ENCODE results near the gene CELA2A.
"Not testable (repeated sequence)": the region's sequence is repeated elsewhere in the genome, so short reads cannot be mapped to it uniquely, and the experiment has no call there.

The CELA2A gene

GRCh38 chr1:15425521-15425920 is 31.0 kb upstream of the CELA2A start:
- DNase-seq = no peak

GRCh38 chr1:15425958-15426357 is 30.6 kb upstream of the CELA2A start:
- no peak for DNase-seq

GRCh38 chr1:15426492-15427279 is 29.8 kb upstream of the CELA2A start:
- DNase-seq = peak in 3 of 4 experiments; percentile 20 to 50 (median 40)

DNA sequence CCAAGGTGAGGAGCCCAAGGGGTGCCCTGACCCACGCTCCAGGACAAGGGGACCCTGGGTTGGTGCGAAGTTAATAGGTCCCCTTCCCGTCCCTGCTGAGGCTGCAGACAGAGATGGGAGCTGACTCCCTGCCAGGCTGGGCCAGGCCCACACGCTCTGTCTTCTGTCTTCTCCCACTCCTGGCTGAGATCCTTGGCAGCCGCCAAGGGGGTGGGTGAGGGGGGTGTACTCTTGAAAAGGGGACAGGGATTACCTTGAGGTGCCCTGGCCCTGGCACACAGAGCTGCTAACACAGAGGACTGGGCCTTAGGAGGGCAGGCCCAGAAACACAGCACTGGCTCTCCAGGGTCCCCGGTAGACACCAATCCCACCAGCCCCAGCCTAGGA is 29.3 kb upstream of the CELA2A start:
- DNase-seq = no peak

- not testable (repeated sequence) for DNase-seq
Measured at GRCh38 chr1:15428252-15428651, 28.3 kb upstream of the CELA2A start.

- DNase-seq = no peak
Measured at GRCh38 chr1:15428815-15429435, 27.6 kb upstream of the CELA2A start.

DNA sequence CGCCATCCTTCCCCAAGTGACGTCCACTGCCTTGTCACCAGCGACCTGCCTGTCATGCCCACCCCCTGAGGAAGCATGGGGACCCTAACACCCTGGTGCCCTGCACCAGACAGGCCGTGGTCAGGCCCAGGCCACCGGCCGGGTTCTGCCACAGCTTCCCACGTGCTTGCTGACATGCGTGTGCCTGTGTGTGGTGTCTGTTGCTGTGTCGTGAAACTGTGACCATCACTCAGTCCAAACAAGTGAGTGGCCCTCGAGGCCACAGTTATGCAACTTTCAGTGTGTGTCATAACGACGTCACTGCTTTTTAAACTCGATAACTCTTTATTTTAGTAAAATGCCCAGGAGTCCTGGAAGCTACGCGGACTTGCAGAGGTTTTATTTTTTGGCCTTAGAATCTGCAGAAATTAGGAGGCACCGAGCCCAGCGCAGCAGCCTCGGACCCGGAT is 26.8 kb upstream of the CELA2A start:
- peak; percentile 76 to 91 (median 80) for DNase-seq

- DNase-seq = peak; percentile 73 to 86 (median 80)
Measured at GRCh38 chr1:15430787-15431570, 25.6 kb upstream of the CELA2A start.

GRCh38 chr1:15431571-15431948 is 25.0 kb upstream of the CELA2A start:
- DNase-seq = no peak

DNA sequence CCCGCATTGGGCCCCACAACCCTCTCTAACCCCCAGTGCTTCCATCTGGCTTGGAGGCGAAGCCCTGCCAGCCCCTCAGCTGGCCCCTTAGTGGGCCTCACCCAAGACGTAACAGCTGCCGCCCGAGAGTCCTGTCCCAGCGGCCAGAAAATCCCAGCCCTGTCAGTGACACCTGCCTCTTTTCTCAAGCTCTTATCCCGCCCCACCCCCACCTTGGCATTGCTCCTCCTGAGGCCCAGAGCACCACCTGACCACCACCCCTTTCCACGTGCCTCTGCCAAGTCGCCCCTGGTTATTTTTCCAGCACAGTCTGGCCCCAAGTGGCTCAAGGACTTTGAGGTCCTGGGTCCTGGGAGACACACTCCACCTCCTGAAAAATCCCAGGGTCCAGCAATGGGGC is 24.2 kb upstream of the CELA2A start:
- DNase-seq = no peak

GRCh38 chr1:15433471-15433870 is 23.1 kb upstream of the CELA2A start:
- no peak for DNase-seq

DNA sequence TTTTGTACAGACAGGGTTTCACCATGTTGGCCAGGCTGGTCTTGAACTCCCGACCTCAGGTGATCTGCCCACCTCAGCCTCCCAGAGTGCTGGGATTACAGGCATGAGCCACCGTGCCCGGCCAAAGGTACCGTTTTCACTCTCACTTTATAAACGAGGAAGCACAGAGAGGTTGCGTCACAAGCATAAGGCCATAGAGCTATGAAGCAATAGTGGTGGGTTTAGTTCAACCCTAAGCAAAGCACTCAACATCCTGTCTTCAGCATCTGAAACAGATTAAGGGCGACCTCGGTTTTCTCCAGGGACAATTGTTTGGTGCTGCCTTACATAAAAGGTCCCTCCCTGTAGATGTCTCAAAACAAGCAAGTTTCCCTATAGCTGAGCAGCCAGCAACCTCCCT is 21.8 kb upstream of the CELA2A start:
- peak; percentile 78 to 91 (median 84) for DNase-seq

DNA sequence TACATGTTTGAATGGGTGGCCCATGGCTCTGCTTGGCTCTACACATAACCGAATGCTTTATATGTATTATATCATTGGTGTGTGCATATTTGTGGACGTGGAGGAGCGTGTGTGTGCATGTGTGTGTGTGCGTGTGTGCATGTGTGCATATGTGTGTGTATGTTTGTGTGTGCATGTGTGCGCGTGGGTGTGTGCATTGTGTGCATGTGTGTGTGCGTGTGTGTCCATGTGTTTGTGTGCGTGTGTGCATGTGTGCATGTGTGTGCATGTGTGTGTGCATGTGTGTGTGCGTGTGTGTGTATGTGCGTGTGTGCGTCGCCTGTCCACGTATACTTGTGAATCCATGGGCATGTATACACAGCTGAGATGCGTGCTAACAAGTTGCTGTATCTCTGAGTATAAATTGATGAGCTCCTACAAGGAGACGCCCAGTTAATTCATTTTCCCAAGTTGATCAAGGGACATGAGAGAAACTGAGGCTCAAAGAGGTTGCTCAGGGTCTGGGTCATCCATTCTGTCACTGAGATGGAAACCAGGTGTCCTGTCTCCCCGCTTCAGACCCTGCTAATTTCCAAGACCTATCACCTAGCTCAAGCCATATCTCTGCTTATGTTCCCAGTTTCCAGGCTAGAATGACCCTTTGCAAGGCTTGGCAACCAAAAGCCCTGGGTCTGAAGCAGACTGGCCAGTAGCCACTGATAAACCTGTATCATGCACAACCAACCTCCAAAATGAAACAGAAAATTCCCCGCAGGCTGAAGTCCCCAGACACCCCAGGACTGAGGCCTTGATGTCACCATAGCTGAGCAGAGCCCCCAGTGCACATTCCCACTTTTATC is 21.1 kb upstream of the CELA2A start:
- no peak for DNase-seq

DNA sequence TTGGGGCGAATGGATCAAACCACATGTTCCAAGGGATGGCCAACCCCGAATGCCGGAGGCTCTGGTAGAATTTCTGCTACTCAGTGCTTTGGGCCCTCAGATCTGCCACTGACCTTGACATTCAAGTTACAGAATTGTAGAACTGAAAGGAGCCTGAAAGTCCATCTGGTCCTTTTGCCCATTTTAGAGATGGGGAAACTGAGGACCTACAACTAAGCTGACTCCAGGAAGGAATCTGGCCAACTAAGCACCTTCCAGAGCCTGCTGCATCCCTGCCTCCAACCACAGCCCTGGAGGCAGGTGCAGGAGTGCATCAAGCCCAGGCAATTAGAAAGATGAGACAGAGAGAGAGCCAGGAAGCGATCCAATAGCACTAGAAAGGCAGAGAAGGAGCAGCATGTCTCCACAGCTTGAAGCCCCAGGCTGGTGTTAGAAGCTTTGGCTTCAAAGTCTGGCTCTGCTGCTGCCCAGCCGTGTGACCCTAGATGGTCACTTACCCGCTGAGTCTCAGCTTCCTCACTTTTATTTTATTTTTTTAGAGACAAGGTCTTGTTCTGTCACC is 19.6 kb upstream of the CELA2A start:
- DNase-seq = no peak

DNA sequence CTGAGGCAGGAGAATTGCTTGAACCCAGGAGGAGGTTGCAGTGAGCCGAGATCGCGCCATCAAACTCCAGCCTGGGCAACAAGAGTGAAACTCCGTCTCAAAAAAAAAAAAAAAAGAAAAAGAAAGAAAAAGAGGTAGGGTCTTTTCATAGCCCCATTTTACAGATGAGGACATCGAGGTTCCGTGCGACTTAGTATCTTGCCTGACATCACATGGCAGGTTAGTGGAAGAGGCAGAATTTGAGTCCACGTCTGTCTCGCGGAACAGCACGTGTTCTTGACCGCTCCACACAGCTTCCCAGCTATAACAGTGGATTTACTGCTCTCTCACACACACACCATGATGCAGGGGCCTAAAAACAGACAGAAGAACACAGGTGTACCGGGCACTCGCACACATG is 17.2 kb upstream of the CELA2A start:
- no peak for DNase-seq

DNA sequence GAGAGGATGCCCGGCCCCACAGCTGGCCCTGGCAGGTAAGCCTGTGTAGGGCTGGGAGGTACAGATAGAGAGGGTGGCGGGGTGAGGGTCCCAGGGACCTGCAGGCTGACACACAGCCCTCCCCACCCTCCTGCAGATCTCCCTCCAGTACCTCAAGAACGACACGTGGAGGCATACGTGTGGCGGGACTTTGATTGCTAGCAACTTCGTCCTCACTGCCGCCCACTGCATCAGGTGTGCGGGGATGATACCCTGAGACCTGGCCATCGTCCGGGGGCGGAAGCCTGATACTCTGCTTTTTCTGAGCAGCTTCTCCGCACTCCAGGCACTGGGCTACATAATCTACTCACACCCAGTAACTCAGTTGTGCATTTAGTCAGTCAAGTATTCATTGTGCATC is 16.2 kb upstream of the CELA2A start:
- DNase-seq = no peak

DNA sequence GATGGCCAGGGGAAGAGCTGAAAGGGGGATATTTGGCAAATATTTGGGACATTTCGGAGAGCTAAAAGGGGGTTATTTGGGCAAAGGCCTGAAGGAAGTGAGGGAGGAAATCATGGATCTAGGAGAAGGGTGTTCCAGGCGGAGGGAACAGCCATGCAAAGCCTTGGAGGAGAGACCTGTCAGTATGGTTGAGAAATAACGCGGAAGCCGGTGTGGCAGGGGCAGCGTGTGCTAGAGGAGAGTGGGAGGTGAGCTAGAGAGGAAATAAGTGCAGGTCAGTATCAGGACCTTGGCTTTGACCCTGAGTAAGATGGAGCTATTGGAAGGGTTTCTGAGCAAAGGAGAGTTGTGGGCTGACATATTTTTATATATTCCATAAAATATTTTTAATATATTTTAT is 15.3 kb upstream of the CELA2A start:
- DNase-seq = no peak

GRCh38 chr1:15442119-15442518 is 14.4 kb upstream of the CELA2A start:
- no peak for DNase-seq

- DNase-seq = no peak
Measured at GRCh38 chr1:15442759-15443158, 13.8 kb upstream of the CELA2A start.

GRCh38 chr1:15443281-15443680 is 13.3 kb upstream of the CELA2A start:
- no peak for DNase-seq

GRCh38 chr1:15444468-15445389 is 11.8 kb upstream of the CELA2A start:
- DNase-seq = no peak
